HUES64 (cell line): ENCODE data around the gene CYBRD1. TPM values are rescaled to one million over a fixed set of nuclear protein-coding genes. Genes with fewer than 3 reads are reported as not detected.
A peak's percentile ranks its signal among the peaks of the same experiment; 100 is the strongest.

ENCODE experiments used
- H3K27ac ChIP-seq: 2 replicates; pipeline ENCODE4 v1.7.0; 2013; ENCODE audit warnings: low read depth, low read length, inconsistent platforms
- H3K27me3 ChIP-seq: 2 replicates; pipeline ENCODE4 v1.6.1; 2013; ENCODE audit warnings: mild to moderate bottlenecking, low read length; ENCODE audit not compliant: insufficient read depth
- H3K36me3 ChIP-seq: 2 replicates; pipeline ENCODE4 v1.6.1; 2013; ENCODE audit warnings: mild to moderate bottlenecking, low read length; ENCODE audit not compliant: insufficient read depth
- H3K4me1 ChIP-seq: 2 replicates; pipeline ENCODE4 v1.6.1; 2013; ENCODE audit warnings: mild to moderate bottlenecking, low read length, moderate library complexity; ENCODE audit not compliant: insufficient read depth
- H3K4me3 ChIP-seq: 2 replicates; pipeline ENCODE4 v1.5.1; 2013; ENCODE audit warnings: mild to moderate bottlenecking, low read length, moderate library complexity
- H3K9ac ChIP-seq: 2 replicates; pipeline ENCODE4 v1.6.1; 2013; ENCODE audit warnings: mild to moderate bottlenecking, low read depth, low read length
- H3K9me3 ChIP-seq: 2 replicates; pipeline ENCODE4 v1.6.1; 2013; ENCODE audit warnings: low read depth, low read length; ENCODE audit not compliant: insufficient read depth
- WGBS: fragments of 150-250, 120-280 bp; methylation state at CpG from one replicate; pipeline ENCODE4 v1.1.7; 2013; ENCODE audit warnings: missing lambda C conversion rate; 5-methylcytosine and 5-hydroxymethylcytosine counted together
- polyA plus RNA-seq, 2 experiments: library from polyadenylated mRNA; stranded (reverse); fragments of 50-300 nt; gene quantifications; one replicate each; pipeline ENCODE4 v1.2.3, GENCODE V29; 2013

The CYBRD1 gene, protein sequence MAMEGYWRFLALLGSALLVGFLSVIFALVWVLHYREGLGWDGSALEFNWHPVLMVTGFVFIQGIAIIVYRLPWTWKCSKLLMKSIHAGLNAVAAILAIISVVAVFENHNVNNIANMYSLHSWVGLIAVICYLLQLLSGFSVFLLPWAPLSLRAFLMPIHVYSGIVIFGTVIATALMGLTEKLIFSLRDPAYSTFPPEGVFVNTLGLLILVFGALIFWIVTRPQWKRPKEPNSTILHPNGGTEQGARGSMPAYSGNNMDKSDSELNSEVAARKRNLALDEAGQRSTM
- 5.1 TPM for polyA plus RNA-seq (2013, experiment 1 of 2)
- 5.3 TPM for polyA plus RNA-seq (2013, experiment 2 of 2)

DNA sequence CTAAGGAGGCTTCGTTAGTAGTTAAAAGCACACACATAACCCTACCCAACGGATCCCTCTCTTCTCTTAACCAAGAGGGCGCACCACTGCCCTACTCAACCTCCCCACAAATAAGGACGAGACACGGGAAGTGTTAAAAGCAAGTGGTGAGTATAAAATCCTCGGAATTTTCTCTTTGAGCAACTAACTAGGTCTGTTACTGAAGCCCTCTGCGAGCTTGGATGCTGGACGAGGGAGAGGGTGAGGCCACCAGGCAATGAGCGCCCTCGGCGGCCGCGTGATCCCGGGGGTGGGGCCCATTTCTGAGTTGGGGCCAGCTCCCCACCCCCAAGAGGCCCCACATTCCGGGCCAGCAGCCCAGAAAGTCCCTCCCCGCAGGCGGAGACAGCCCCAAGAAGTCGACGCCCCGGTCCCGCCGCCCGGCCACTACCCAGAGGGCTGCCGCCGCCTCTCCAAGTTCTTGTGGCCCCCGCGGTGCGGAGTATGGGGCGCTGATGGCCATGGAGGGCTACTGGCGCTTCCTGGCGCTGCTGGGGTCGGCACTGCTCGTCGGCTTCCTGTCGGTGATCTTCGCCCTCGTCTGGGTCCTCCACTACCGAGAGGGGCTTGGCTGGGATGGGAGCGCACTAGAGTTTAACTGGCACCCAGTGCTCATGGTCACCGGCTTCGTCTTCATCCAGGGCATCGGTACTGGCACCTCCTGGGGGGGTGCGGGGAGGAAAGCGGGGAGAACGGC is at the start of gene CYBRD1:
Gene CYBRD1, plus strand, starts transcription at position 423 of the 736 bp plus-strand sequence. Its CDS starts 72 bp downstream, at position 495.
- under 1% methylated on average over 44 of the region's 45 CpGs for WGBS

DNA sequence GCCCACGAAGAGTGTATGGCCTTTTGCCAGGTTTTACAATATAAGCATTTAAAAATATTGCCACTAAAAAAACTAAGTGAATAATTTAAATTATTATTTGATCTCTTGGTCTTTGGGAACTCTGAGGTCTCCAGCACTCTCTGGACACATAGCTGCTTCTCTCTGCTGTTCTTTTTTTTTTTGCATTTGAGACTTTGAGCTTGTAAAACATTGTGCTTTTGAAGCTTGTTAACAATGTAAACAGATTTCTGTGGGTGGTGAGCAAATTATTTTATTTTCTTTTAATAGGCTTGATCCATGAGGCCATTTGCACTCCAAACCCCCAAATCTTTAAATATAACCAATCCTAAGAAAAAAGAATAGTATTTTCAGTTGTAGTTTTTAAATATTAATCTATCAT is 46.3 kb upstream of the CYBRD1 start:
- no peaks in the 10 kb centered on the region for H3K27me3 ChIP-seq
- H3K4me3 ChIP-seq: no peak overlapping the region
- no CpG with 5 or more reads among the region's 1 CpG for WGBS
- no peak overlapping the region for H3K27ac ChIP-seq
- H3K9ac ChIP-seq: no peak overlapping the region
- no peaks in the 10 kb centered on the region for H3K9me3 ChIP-seq
- no peaks in the 10 kb centered on the region for H3K4me1 ChIP-seq
- H3K36me3 ChIP-seq: peaks cover 93% of the 10 kb centered on the region

More for the DNA sequence above, at the start of gene CYBRD1:
- H3K9me3 ChIP-seq: no peaks in the 10 kb centered on the region
- peak within 1 kb of the TSS; percentile 84 for H3K9ac ChIP-seq
- H3K4me3 ChIP-seq: peak within 1 kb of the TSS; percentile 88
- H3K27ac ChIP-seq: peak within 1 kb of the TSS; percentile 71
- H3K27me3 ChIP-seq: peaks cover 5% of the 10 kb centered on the region; the same call in 1 of the 2 replicates
- H3K36me3 ChIP-seq: no peaks in the 10 kb centered on the region
- peaks cover 23% of the 10 kb centered on the region for H3K4me1 ChIP-seq

DNA sequence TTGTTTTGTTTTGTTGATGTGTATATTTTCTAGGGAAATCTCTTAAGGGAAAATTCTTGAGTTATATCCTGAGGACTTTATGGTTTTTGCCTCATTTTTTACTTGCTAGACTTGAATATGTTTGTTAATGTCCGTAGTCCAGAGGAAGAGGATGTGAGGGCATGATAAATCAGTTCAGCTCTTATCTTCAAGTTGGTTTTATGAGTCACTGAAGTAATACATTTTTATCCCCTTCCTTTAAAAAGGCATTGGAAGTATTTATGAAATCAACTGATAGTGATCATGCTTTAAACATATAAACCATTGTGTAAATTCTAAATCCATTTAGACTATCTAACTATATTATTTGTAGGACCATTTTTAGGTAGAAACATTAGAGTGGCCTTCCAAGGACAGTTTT is 43.9 kb upstream of the CYBRD1 start:
- H3K27me3 ChIP-seq: no peaks in the 10 kb centered on the region
- H3K27ac ChIP-seq: no peak overlapping the region
- H3K36me3 ChIP-seq: peaks cover 95% of the 10 kb centered on the region
- H3K4me3 ChIP-seq: no peak overlapping the region
- WGBS: 91% methylated on average over 1 of the region's 1 CpG
- no peaks in the 10 kb centered on the region for H3K9me3 ChIP-seq
- H3K4me1 ChIP-seq: peaks cover 17% of the 10 kb centered on the region
- no peak overlapping the region for H3K9ac ChIP-seq

DNA sequence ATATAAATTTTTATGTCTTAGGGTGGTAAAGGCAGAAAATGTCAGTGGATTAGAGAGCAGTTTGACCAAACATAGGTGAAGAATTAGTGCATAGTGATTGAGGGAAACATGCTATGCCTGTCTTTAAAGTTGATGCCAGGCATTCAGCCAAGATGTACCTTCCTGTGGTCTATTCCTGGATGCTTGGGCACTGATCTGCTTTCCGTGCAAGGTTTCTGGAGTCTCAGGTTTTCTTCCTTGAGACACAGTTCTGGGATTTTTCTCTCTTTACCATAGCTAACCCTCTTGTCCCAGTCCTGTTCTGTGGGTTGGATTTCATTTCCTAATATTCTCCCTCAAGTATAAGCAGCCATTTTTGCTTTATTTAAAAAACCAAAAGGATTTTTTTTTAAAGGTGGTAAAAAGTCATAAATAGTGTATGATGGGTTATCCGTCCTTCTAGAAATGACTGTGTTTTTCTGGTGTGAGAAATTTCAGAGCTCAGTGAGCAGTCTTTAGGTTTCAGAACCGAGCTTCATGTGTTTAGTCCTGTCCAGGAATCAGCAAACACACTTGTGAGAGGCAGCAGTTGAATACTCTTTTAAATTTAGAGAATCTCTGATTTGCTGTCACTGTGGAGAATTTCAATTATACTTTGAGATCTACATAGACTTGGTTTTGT is 43.0 kb upstream of the CYBRD1 start:
- Histone ChIP-seq H3K9me3 (no peaks in the 10 kb centered on the region), H3K9ac (no peak overlapping the region), H3K27ac (no peak overlapping the region), H3K27me3 (no peaks in the 10 kb centered on the region), H3K4me1 (peaks cover 17% of the 10 kb centered on the region), H3K4me3 (no peak overlapping the region), H3K36me3 (peaks cover 86% of the 10 kb centered on the region)
- 96% methylated on average over 3 of the region's 3 CpGs for WGBS

DNA sequence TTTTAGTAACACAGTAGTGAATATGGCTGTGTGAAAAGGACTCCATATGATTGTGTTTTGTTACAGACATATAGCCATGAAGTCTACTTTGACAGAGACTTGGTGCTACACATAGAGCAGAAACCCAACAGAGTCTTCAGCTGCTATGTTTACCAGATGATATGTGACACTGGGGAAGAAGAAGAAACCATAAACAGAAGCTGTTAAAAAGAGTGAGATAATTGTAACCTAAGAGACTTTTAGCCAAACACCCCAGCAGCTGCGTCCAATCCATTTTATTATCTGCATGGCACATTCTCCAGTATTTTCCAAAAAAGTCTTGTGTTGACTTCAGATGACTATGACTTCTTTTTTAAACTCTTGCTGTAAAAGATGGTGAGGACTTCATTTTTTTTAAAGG is 41.4 kb upstream of the CYBRD1 start:
- Histone ChIP-seq H3K27ac (no peak overlapping the region), H3K36me3 (peaks cover 75% of the 10 kb centered on the region), H3K4me3 (no peak overlapping the region), H3K9ac (no peak overlapping the region), H3K9me3 (no peaks in the 10 kb centered on the region), H3K27me3 (no peaks in the 10 kb centered on the region), H3K4me1 (peaks cover 17% of the 10 kb centered on the region)
- WGBS: 93% methylated on average over 1 of the region's 1 CpG

DNA sequence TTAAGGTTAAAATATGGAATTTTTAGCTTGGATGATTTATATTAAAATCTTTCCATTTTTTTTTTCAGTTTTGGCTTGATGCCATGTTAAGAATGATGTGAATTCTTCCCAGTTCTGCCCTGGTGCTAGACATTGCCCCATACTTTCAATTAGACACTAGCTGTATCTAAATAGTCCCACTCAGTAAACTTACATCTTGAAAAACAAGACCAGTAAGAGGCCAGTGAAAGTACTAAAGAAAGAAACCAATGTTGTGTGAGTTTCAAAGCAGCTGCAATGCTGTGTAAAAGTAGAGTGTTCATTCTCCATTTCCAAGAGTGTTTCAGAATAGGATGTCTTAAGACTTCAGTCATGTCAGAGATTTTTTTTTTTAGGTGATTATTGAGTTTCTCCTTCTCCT is 40.0 kb upstream of the CYBRD1 start:
- Histone ChIP-seq H3K9ac (0 out of 2 replicates have a peak overlapping the region, but pooled peaks have one; percentile 27), H3K36me3 (peaks cover 64% of the 10 kb centered on the region), H3K4me3 (no peak overlapping the region), H3K27me3 (no peaks in the 10 kb centered on the region), H3K4me1 (peaks cover 17% of the 10 kb centered on the region), H3K27ac (peak overlapping the region; percentile 38; the same call in 1 of the 2 replicates), H3K9me3 (no peaks in the 10 kb centered on the region)

DNA sequence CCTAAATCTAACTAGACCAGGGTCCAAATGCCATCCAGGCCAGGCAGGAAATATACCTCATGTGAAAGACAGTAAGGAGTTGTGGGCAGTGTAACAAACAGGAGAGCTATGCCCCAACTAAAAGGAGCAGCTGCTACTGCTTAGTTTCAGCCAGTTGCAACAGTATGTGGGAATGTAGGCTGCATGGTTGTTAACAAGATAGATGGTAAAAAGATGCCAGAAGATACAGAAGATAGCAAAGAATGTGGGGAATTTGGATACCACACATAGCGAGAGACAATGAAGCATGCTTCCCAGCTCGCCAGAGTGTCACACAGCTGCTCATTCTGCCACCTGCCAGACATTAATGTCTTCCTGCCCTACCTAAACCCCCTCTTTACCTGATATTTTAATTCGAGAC is 39.4 kb upstream of the CYBRD1 start:
- H3K4me1 ChIP-seq: peaks cover 17% of the 10 kb centered on the region
- H3K27me3 ChIP-seq: no peaks in the 10 kb centered on the region
- peaks cover 59% of the 10 kb centered on the region for H3K36me3 ChIP-seq
- H3K4me3 ChIP-seq: no peak overlapping the region
- H3K27ac ChIP-seq: peak overlapping the region; percentile 38
- no peaks in the 10 kb centered on the region for H3K9me3 ChIP-seq
- 78% methylated on average over 3 of the region's 3 CpGs for WGBS
- H3K9ac ChIP-seq: peak overlapping the region; percentile 27; the same call in 1 of the 2 replicates

DNA sequence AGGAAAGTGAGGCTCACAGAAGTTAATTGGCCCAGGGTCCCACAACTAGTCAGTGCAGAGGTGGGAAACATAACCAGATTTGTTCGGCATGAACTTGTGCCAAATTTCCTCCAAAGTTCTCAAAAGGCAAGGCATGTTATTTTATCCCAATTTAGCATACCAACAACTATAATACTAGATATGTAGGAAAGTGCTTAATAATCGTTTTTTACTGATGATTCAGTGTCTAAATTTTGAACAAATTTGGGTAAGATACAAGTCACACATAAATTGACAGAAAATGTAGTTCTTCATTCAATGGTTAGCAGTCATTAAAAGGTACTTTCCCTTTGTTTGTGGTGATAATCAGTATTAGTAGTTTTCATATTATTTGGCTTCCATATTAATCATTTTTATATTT is 38.5 kb upstream of the CYBRD1 start:
- 90% methylated on average over 2 of the region's 2 CpGs for WGBS
- Histone ChIP-seq H3K4me1 (peaks cover 17% of the 10 kb centered on the region), H3K4me3 (no peak overlapping the region), H3K36me3 (peaks cover 51% of the 10 kb centered on the region), H3K9me3 (no peaks in the 10 kb centered on the region), H3K27ac (no peak overlapping the region), H3K27me3 (no peaks in the 10 kb centered on the region), H3K9ac (no peak overlapping the region)

DNA sequence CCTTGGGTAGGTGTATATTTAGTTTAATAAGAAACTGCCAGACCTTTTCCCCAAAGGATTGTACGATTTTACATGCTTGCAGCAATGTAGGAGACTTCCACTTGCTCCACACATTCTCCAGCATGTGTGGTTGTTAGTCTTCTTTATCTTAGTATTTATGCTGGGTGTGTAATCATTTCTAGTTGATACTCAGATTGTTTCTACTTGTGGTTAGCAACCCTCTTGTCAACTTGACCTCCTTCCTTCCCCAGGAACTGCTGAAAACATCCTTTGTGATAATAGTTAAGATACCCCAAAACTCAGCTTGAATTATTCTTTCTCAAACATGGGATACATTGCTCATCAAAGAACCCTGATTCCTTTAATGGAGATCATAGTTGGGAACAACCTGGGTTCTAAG is 37.2 kb upstream of the CYBRD1 start:
- H3K36me3 ChIP-seq: peaks cover 38% of the 10 kb centered on the region
- WGBS: 100% methylated on average over 1 of the region's 1 CpG
- no peaks in the 10 kb centered on the region for H3K27me3 ChIP-seq
- H3K9me3 ChIP-seq: no peaks in the 10 kb centered on the region
- H3K4me3 ChIP-seq: no peak overlapping the region
- peaks cover 17% of the 10 kb centered on the region for H3K4me1 ChIP-seq
- H3K9ac ChIP-seq: no peak overlapping the region
- H3K27ac ChIP-seq: no peak overlapping the region

DNA sequence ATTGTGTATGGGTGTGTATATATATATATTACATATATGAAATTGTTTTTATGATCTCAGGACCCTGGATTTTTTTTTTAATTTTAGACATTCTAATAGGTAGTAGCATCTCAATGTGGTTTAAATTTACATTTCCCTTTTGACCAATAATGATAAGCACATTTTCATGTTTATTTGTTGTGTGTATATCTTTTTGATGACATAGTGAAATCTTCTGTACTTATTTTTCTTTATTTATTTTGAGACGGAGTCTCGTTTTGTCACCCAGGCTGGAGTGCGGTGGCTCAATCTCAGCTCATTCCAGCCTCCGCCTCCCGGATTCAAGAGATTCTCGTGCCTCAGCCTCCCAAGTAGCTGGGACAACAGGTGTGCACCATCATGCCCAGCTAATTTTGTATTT is 35.1 kb upstream of the CYBRD1 start:
- Histone ChIP-seq H3K27ac (no peak overlapping the region), H3K36me3 (peaks cover 17% of the 10 kb centered on the region)
- WGBS: 98% methylated on average over 6 of the region's 6 CpGs

DNA sequence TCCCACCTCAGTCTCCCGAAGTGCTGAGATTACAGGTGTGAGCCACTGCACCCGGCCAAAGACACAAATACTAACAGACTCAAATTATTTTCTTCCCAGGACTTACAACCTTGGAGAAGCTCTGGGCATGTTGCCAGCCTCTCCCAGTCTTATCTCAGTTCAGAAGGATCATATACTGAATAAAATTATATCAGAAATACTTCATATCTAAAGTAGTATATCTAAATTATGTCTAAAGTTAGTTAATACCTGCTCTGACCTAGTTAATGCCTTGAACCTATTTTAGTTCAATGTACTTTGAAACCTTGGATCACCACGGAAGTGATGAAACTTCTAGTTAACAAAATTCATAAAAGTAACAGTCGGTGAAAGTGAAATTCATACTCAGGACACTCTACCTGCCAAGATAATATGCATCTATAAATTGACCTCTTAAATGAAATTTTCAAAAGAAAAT is 34.4 kb upstream of the CYBRD1 start:
- 93% methylated on average over 4 of the region's 4 CpGs for whole genome bisulfite sequencing
- no peak overlapping the region for H3K4me3 ChIP-seq
- no peak overlapping the region for H3K9ac ChIP-seq
- no peak overlapping the region for H3K27ac ChIP-seq
- no peaks in the 10 kb centered on the region for H3K9me3 ChIP-seq
- no peaks in the 10 kb centered on the region for H3K27me3 ChIP-seq
- peaks cover 11% of the 10 kb centered on the region for H3K36me3 ChIP-seq
- peaks cover 9% of the 10 kb centered on the region; the same call in 1 of the 2 replicates for H3K4me1 ChIP-seq

More for the DNA sequence above, 35.1 kb upstream of the CYBRD1 start:
- Histone ChIP-seq H3K9ac (no peak overlapping the region), H3K9me3 (no peaks in the 10 kb centered on the region), H3K4me3 (no peak overlapping the region), H3K4me1 (peaks cover 16% of the 10 kb centered on the region; the same call in 1 of the 2 replicates), H3K27me3 (no peaks in the 10 kb centered on the region)
